Fibroblast of pulmonary artery (primary cell): ENCODE results near the gene HCK.

Experiments used
- DNase-seq: peaks from one replicate; pipeline ENCODE4 v3.0.0-alpha.2; 2010; ENCODE audit warnings: low read depth
- H3K4me3 ChIP-seq: replicated peaks from 2 replicates; pipeline ENCODE4 v1.5.1; 2011; ENCODE audit warnings: low read depth, mild to moderate bottlenecking, control low read depth, low read length, moderate library complexity
- CTCF ChIP-seq: IDR thresholded peaks from 2 replicates; pipeline ENCODE4 v1.5.1; 2011; ENCODE audit warnings: mild to moderate bottlenecking, control low read depth, low read length, inconsistent platforms; ENCODE audit errors: missing control alignments

HCK gene

GRCh38 chr20:32019156-32019510 is 32.9 kb upstream of the HCK start:
- H3K4me3 ChIP-seq = no peak overlapping the region
- TF ChIP-seq CTCF = no peak
- DNase-seq = no peak

GRCh38 chr20:32019563-32020463 is 32.2 kb upstream of the HCK start:
- no peak overlapping the region for H3K4me3 ChIP-seq
- DNase-seq = no peak
- TF ChIP-seq CTCF = no peak

GRCh38 chr20:32021091-32021490 is 31.0 kb upstream of the HCK start:
- no peak for DNase-seq
- TF ChIP-seq CTCF = no peak
- no peak overlapping the region for H3K4me3 ChIP-seq

- no peak overlapping the region for H3K4me3 ChIP-seq
- TF ChIP-seq CTCF = no peak
- DNase-seq = no peak
Measured at GRCh38 chr20:32024683-32025295, 27.3 kb upstream of the HCK start.

DNA sequence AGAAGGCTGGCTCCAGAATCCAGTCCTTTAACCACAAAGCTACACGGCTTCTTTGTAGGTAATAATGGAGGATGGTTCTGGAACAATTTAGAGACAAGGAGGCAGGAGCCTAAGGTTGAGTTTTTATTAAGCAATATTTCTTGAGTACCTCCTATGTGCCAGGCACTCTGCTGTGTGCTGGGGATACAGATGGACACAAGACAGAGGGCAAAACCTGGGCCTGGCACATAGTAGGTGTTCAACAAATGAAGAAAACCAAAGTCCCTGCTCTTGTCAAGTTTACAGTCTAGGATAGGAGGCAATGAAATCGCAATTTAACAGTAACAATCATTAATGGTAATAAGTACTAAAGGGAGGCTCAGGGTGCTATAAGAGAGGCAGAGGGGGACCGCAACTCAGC is 24.4 kb upstream of the HCK start:
- H3K4me3 ChIP-seq = no peak overlapping the region
- no peak for TF ChIP-seq CTCF
- no peak for DNase-seq

GRCh38 chr20:32028647-32029372 is 23.2 kb upstream of the HCK start:
- no peak for DNase-seq
- TF ChIP-seq CTCF = no peak
- H3K4me3 ChIP-seq = no peak overlapping the region
